ENCODE results near the gene RALGAPB. TPM values are rescaled to one million over a fixed set of nuclear protein-coding genes. Genes with fewer than 3 reads are reported as not detected.

RALGAPB gene
- total RNA-seq, 3 donors from 2014 or later, result 32.8 to 73.6 (median 58.0) TPM

DNA sequence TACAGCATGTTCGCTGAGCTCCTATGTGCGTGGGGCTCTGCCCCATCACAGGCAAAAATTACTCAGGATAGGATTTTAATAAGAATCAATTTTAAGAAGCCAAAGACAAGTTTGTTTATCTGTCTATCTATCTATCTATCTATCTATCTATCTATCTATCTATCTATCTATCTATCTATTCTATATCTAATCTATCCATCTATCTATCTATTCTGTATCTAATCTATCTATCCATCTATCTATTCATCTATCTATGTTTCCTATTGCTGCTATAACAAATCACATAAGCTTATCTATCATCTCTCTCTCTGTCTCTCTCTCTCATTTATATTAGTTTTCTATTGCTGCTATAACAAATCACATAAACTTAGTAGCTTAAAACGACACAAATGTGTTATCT, 130.6 kb downstream of the RALGAPB start:
- no peak for DNase-seq (ENCODE audit: low spot score in 2 of 2)
- TF ChIP-seq POLR2A (IDR thresholded peaks at IDR 0.05), result no peak
- TF ChIP-seq, protein P1, sequence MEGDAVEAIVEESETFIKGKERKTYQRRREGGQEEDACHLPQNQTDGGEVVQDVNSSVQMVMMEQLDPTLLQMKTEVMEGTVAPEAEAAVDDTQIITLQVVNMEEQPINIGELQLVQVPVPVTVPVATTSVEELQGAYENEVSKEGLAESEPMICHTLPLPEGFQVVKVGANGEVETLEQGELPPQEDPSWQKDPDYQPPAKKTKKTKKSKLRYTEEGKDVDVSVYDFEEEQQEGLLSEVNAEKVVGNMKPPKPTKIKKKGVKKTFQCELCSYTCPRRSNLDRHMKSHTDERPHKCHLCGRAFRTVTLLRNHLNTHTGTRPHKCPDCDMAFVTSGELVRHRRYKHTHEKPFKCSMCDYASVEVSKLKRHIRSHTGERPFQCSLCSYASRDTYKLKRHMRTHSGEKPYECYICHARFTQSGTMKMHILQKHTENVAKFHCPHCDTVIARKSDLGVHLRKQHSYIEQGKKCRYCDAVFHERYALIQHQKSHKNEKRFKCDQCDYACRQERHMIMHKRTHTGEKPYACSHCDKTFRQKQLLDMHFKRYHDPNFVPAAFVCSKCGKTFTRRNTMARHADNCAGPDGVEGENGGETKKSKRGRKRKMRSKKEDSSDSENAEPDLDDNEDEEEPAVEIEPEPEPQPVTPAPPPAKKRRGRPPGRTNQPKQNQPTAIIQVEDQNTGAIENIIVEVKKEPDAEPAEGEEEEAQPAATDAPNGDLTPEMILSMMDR (IDR thresholded peaks at IDR 0.05), result no peak
- no peak for TF ChIP-seq POLR2AphosphoS5 (IDR thresholded peaks at IDR 0.05)
- intact Hi-C loops (cut with DNase I; ENCODE audit: low total_unique reads), result loop anchor here (5.0 kb wide), 1 partner anchor 254 kb away; no protein-coding TSS in a partner anchor
- Histone ChIP-seq H3K36me3 (no peaks in the 10 kb centered on the region), H3K4me3 (peak overlapping the region in 2 of 3 donors; percentile 40 to 63), H3K27me3 (peaks cover 0 to 6% of the 10 kb centered on the region in 2 donors), H3K27ac (peak overlapping the region in 1 of 2 donors; percentile 32), H3K9me3 (no peaks in the 10 kb centered on the region), H3K4me1 (no peaks in the 10 kb centered on the region)

DNA sequence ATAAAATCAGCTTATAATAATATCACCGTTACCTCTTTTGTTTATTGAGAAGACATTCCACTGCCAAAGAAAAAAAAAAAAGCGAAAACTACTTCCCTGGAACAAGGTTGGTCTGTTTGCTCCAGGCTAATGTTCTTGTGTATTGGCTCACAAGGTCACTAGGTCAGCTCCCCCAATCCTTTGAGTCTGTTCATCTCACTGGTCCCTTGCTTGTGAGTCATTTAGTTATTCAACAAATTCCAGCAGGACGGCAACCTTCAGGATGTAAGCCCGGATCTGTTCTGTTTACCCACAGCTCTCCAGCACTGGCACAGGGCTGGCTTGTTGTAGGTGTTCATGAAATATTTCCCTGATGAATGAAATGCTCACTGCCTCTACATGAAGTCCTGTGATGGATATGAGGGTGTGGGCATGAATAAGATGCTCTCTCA, 132.2 kb downstream of the RALGAPB start:
- TF ChIP-seq POLR2A (IDR thresholded peaks at IDR 0.05) (no peak), POLR2AphosphoS5 (IDR thresholded peaks at IDR 0.05) (no peak)
- TF ChIP-seq, protein P1 (IDR thresholded peaks at IDR 0.05), result no peak
- H3K4me1 ChIP-seq, result no peaks in the 10 kb centered on the region
- H3K27ac ChIP-seq, result peak overlapping the region; percentile 14 to 55
- no peaks in the 10 kb centered on the region for H3K9me3 ChIP-seq
- peak in 1 of 2 donors; percentile 63 for DNase-seq (ENCODE audit: low spot score in 2 of 2)
- intact Hi-C loops (cut with DNase I; ENCODE audit: low total_unique reads), result loop anchor here (5.0 kb wide), 1 partner anchor 252 kb away; no protein-coding TSS in a partner anchor
- H3K27me3 ChIP-seq, result peaks cover 0 to 6% of the 10 kb centered on the region in 2 donors
- H3K4me3 ChIP-seq, result no peak overlapping the region
- H3K36me3 ChIP-seq, result no peaks in the 10 kb centered on the region

DNA sequence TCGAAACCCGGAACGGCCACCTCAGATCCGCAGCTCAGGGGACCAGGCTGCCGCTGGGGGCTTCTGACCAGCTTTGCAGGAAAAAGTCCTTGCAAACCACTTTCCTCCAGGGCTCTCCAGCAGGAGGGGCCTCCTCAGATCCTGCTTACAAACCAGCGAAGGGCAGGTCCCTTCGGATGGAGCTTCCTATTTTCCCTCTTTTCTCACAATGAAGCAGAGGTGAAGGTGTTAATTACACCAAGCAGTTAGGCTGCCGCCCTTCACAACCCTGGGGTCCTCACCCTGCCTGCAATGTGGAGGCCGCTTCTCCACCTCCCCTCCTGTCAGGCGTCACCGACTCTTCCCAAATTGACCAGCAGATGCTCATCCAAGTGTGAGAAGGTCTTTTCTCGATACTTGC, 134.7 kb downstream of the RALGAPB start:
- no peaks in the 10 kb centered on the region for H3K4me1 ChIP-seq
- peak overlapping the region in 1 of 2 donors; percentile 55 for H3K27ac ChIP-seq
- H3K36me3 ChIP-seq, result no peaks in the 10 kb centered on the region
- intact Hi-C loops (cut with DNase I; ENCODE audit: low total_unique reads), result no loop called here
- DNase-seq (ENCODE audit: low spot score in 2 of 2), result no peak
- TF ChIP-seq, protein P1 (IDR thresholded peaks at IDR 0.05), result no peak
- no peak for TF ChIP-seq POLR2AphosphoS5 (IDR thresholded peaks at IDR 0.05)
- no peak for TF ChIP-seq POLR2A (IDR thresholded peaks at IDR 0.05)
- H3K27me3 ChIP-seq, result no peaks in the 10 kb centered on the region
- no peak overlapping the region for H3K4me3 ChIP-seq
- H3K9me3 ChIP-seq, result no peaks in the 10 kb centered on the region

DNA sequence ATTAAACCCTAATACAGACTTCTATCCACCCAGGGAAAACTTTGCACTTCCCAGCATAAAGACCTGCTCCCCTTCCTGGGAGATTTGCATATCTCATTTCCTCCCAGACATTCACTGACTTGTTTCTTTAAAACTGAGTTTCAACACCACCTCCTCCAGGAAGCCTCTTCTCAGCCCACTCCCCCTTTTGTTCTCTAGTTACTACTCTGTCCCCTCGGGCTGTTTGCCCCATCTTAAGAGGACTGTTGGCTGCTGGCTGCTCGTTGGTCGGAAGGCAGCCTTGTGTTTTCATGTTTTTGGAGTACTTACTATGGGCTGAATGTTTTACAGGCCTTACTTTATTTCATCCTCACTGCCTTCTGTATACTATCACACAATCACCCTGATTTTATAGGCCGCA, 135.5 kb downstream of the RALGAPB start:
- intact Hi-C loops (cut with DNase I; ENCODE audit: low total_unique reads), result no loop called here
- no peaks in the 10 kb centered on the region for H3K4me1 ChIP-seq
- H3K9me3 ChIP-seq, result no peaks in the 10 kb centered on the region
- peak overlapping the region in 1 of 2 donors; percentile 43 for H3K27ac ChIP-seq
- H3K27me3 ChIP-seq, result no peaks in the 10 kb centered on the region
- TF ChIP-seq POLR2A (IDR thresholded peaks at IDR 0.05), result no peak
- TF ChIP-seq, protein P1 (IDR thresholded peaks at IDR 0.05), result no peak
- no peak for TF ChIP-seq POLR2AphosphoS5 (IDR thresholded peaks at IDR 0.05)
- no peak overlapping the region for H3K4me3 ChIP-seq
- H3K36me3 ChIP-seq, result no peaks in the 10 kb centered on the region
- no peak for DNase-seq (ENCODE audit: low spot score in 2 of 2)

DNA sequence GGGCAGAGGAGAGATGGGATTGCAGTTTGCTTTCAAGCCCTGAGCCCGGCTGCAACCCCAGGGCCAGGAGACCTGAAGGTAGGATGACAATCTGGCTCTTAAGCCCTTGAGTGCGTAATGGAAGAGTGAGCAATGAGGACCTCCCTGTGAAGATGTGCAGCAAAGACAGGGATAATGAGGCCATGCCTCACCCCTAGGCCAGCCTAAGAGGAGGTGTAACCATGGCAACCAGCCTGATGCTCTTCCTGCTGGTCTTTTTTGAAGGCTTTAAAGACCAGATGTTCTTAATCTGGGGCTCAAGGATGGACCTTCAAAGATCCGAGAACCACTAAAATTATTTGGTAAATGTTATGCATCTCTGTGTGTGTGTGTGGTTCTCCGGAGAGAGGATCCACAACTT, 137.2 kb downstream of the RALGAPB start:
- H3K27ac ChIP-seq, result no peak overlapping the region
- intact Hi-C loops (cut with DNase I; ENCODE audit: low total_unique reads), result no loop called here
- no peaks in the 10 kb centered on the region for H3K36me3 ChIP-seq
- H3K9me3 ChIP-seq, result no peaks in the 10 kb centered on the region
- H3K27me3 ChIP-seq, result no peaks in the 10 kb centered on the region
- no peak for DNase-seq (ENCODE audit: low spot score in 2 of 2)
- no peaks in the 10 kb centered on the region for H3K4me1 ChIP-seq
- TF ChIP-seq, protein P1 (IDR thresholded peaks at IDR 0.05), result no peak
- TF ChIP-seq POLR2A (IDR thresholded peaks at IDR 0.05) (no peak), POLR2AphosphoS5 (IDR thresholded peaks at IDR 0.05) (no peak)
- no peak overlapping the region for H3K4me3 ChIP-seq

Data from breast epithelium (tissue), 4 donors.